Activated CD8-positive, alpha-beta T cell treated with anti-CD3 and anti-CD28 coated beads, Interleukin-2, amount 10 ng/mL, durations not matched to agents 7 days and 5 days (primary cell): ENCODE data around the gene AURKB. TPM values are rescaled to one million over a fixed set of nuclear protein-coding genes. Genes with fewer than 3 reads are reported as not detected.
"Not testable (repeated sequence)": the region's sequence is repeated elsewhere in the genome, so short reads cannot be mapped to it uniquely, and the experiment has no call there.

Experiments used
- ATAC-seq: fragments of 150-1000 bp; cut with Tn5 transposase; one replicate; pipeline ENCODE4 v1.10.0; 2021; ENCODE audit warnings: moderate library complexity
- CTCF ChIA-PET: fragments of 350-600 bp; sonication (Branson Sonifier 250); formaldehyde crosslinking; loops from one replicate; lab custom pipeline; 2021; ENCODE audit warnings: antibody characterized with exemption; lab: Charles Lee
- POLR2A ChIA-PET: fragments of 350-600 bp; sonication (Branson Sonifier 250); formaldehyde crosslinking; loops from one replicate; lab custom pipeline; 2021; ENCODE audit warnings: antibody characterized with exemption; lab: Charles Lee
- DNase-seq: peaks from one replicate; pipeline ENCODE4 v3.0.0-alpha.2; 2020
- H3K27ac Mint-ChIP-seq: one replicate; pipeline ENCODE4 v1.8.0; 2021; ENCODE audit warnings: mild to moderate bottlenecking, mixed read lengths
- H3K27me3 Mint-ChIP-seq: one replicate; pipeline ENCODE4 v1.8.0; 2021; ENCODE audit warnings: low read depth, mixed read lengths
- H3K36me3 Mint-ChIP-seq: one replicate; pipeline ENCODE4 v1.8.0; 2021; ENCODE audit warnings: low read depth, mixed read lengths
- H3K4me1 Mint-ChIP-seq: one replicate; pipeline ENCODE4 v1.8.0; 2021; ENCODE audit warnings: low read depth, mixed read lengths
- H3K4me3 Mint-ChIP-seq: one replicate; pipeline ENCODE4 v1.8.0; 2021; ENCODE audit warnings: mild to moderate bottlenecking, mixed read lengths
- H3K9me3 Mint-ChIP-seq: one replicate; pipeline ENCODE4 v1.8.0; 2022; ENCODE audit warnings: mixed read lengths; ENCODE audit not compliant: insufficient read depth
- total RNA-seq, 2 experiments: library from RNA; stranded (reverse); gene quantifications; one replicate each; pipeline ENCODE4 v1.2.3, GENCODE V29; 2021

The AURKB gene
- total RNA-seq, 2 experiments from 2014 or later, result 182 to 210 TPM

GRCh38 chr17:8224891-8225812 is 14.8 kb upstream of the AURKB start:
- peak overlapping the region; percentile 71 for H3K27ac Mint-ChIP-seq
- ATAC-seq (no peak), DNase-seq (no peak)
- CTCF ChIA-PET, result interaction anchor here (0.6 to 7.1 kb wide), 11 partner anchors 19 to 106 kb away, joined by 3 to 51 read pairs (median 4); partner anchors contain the start of genes ALOXE3, CTC1, PFAS and SLC25A35
- peaks cover 49% of the 10 kb centered on the region for H3K36me3 Mint-ChIP-seq
- no peaks in the 10 kb centered on the region for H3K9me3 Mint-ChIP-seq
- H3K27me3 Mint-ChIP-seq, result peaks cover 2% of the 10 kb centered on the region
- H3K4me3 Mint-ChIP-seq, result no peak overlapping the region
- H3K4me1 Mint-ChIP-seq, result peaks cover 51% of the 10 kb centered on the region
- POLR2A ChIA-PET, result interaction anchor here (1.0 to 9.7 kb wide), 5 partner anchors 15 to 52 kb away, joined by 4 to 185 read pairs (median 18); partner anchors contain the start of genes AURKB, CTC1 and PFAS

GRCh38 chr17:8223356-8224126 is 13.2 kb upstream of the AURKB start:
- Mint-ChIP-seq H3K27me3 (peaks cover 2% of the 10 kb centered on the region), H3K4me1 (peaks cover 56% of the 10 kb centered on the region), H3K4me3 (peak overlapping the region; percentile 92), H3K36me3 (peaks cover 40% of the 10 kb centered on the region), H3K27ac (peak overlapping the region; percentile 98), H3K9me3 (no peaks in the 10 kb centered on the region)
- CTCF ChIA-PET, result interaction anchor here (0.8 to 7.1 kb wide), 14 partner anchors 11 to 154 kb away, joined by 3 to 51 read pairs (median 10); partner anchors contain the start of genes ALOXE3, BORCS6, CTC1 and KRABD2
- DNase-seq (peak; percentile 76), ATAC-seq (peak; percentile 12)
- POLR2A ChIA-PET, result interaction anchor here (0.8 to 9.7 kb wide), 18 partner anchors 13 to 104 kb away, joined by 3 to 185 read pairs (median 14); partner anchors contain the start of genes ALOXE3, AURKB, BORCS6 and CTC1

- Mint-ChIP-seq H3K4me1 (peaks cover 58% of the 10 kb centered on the region), H3K4me3 (peak overlapping the region; percentile 92), H3K27ac (peak overlapping the region; percentile 98), H3K36me3 (peaks cover 34% of the 10 kb centered on the region), H3K9me3 (no peaks in the 10 kb centered on the region), H3K27me3 (peaks cover 2% of the 10 kb centered on the region)
- ATAC-seq (peak; percentile 49), DNase-seq (peak; percentile 92)
- CTCF ChIA-PET, result interaction anchor here (0.8 to 7.1 kb wide), 17 partner anchors 11 to 154 kb away, joined by 3 to 51 read pairs (median 7); partner anchors contain the start of genes ALOXE3, AURKB, BORCS6 and CTC1
- POLR2A ChIA-PET, result interaction anchor here (0.8 to 9.7 kb wide), 23 partner anchors 9 to 160 kb away, joined by 3 to 185 read pairs (median 9); partner anchors contain the start of genes ALOXE3, AURKB, BORCS6 and CTC1
Observed at GRCh38 chr17:8222630-8223355, 12.4 kb upstream of the AURKB start.

GRCh38 chr17:8222380-8222629 is 11.9 kb upstream of the AURKB start:
- DNase-seq (peak; percentile 86), ATAC-seq (peak; percentile 56)
- ChIA-PET POLR2A (interaction anchor here (0.8 to 9.7 kb wide), 20 partner anchors 8 to 160 kb away, joined by 3 to 185 read pairs (median 13); partner anchors contain the start of genes ALOXE3, AURKB, BORCS6 and CTC1), CTCF (interaction anchor here (0.9 to 7.1 kb wide), 20 partner anchors 10 to 164 kb away, joined by 3 to 51 read pairs (median 6); partner anchors contain the start of genes ALOXE3, AURKB, BORCS6 and CTC1)
- Mint-ChIP-seq H3K4me3 (peak overlapping the region; percentile 92), H3K27ac (peak overlapping the region; percentile 98), H3K4me1 (peaks cover 54% of the 10 kb centered on the region), H3K36me3 (peaks cover 30% of the 10 kb centered on the region), H3K27me3 (peaks cover 2% of the 10 kb centered on the region), H3K9me3 (no peaks in the 10 kb centered on the region)

GRCh38 chr17:8221663-8222379 is 11.4 kb upstream of the AURKB start:
- peaks cover 25% of the 10 kb centered on the region for H3K36me3 Mint-ChIP-seq
- ChIA-PET POLR2A (interaction anchor here (0.6 to 9.7 kb wide), 29 partner anchors 8 to 215 kb away, joined by 3 to 185 read pairs (median 5); partner anchors contain the start of genes ALOXE3, AURKB, BORCS6 and CTC1), CTCF (interaction anchor here (0.9 to 7.1 kb wide), 25 partner anchors 9 to 535 kb away, joined by 3 to 51 read pairs (median 4); partner anchors contain the start of genes ALOXE3, AURKB, BORCS6 and CTC1)
- H3K27me3 Mint-ChIP-seq, result peaks cover 2% of the 10 kb centered on the region
- peak; percentile 66 for ATAC-seq
- H3K4me1 Mint-ChIP-seq, result peaks cover 49% of the 10 kb centered on the region
- H3K4me3 Mint-ChIP-seq, result peak overlapping the region; percentile 92
- DNase-seq, result peak; percentile 93
- H3K9me3 Mint-ChIP-seq, result no peaks in the 10 kb centered on the region
- peak overlapping the region; percentile 98 for H3K27ac Mint-ChIP-seq

GRCh38 chr17:8220783-8221662 is 10.6 kb upstream of the AURKB start:
- ATAC-seq, result peak; percentile 17
- Mint-ChIP-seq H3K4me1 (peaks cover 41% of the 10 kb centered on the region), H3K27ac (peak overlapping the region; percentile 98), H3K36me3 (peaks cover 17% of the 10 kb centered on the region), H3K27me3 (peaks cover 2% of the 10 kb centered on the region), H3K4me3 (peak overlapping the region; percentile 92), H3K9me3 (no peaks in the 10 kb centered on the region)
- peak; percentile 91 for DNase-seq
- POLR2A ChIA-PET, result interaction anchor here (0.6 to 9.7 kb wide), 25 partner anchors 10 to 216 kb away, joined by 3 to 185 read pairs (median 9); partner anchors contain the start of genes ALOXE3, AURKB, BORCS6 and CTC1
- CTCF ChIA-PET, result interaction anchor here (0.8 to 7.1 kb wide), 25 partner anchors 9 to 534 kb away, joined by 3 to 51 read pairs (median 4); partner anchors contain the start of genes ALOXE3, AURKB, BORCS6 and CTC1

GRCh38 chr17:8214000-8214399 is 3.6 kb upstream of the AURKB start:
- H3K9me3 Mint-ChIP-seq, H3K4me3 Mint-ChIP-seq, DNase-seq, ATAC-seq, H3K27me3 Mint-ChIP-seq, H3K27ac Mint-ChIP-seq: not testable (repeated sequence)
- peaks cover 15% of the 10 kb centered on the region for H3K36me3 Mint-ChIP-seq
- H3K4me1 Mint-ChIP-seq, result peaks cover 17% of the 10 kb centered on the region
- ChIA-PET CTCF (interaction anchor here (0.7 kb wide), 1 partner anchor 84 kb away, joined by 3 read pairs; no protein-coding TSS in a partner anchor), POLR2A (interaction anchor here (0.7 to 1.2 kb wide), 3 partner anchors 8 to 41 kb away, joined by 3 to 4 read pairs (median 4); no protein-coding TSS in a partner anchor)

- CTCF ChIA-PET, result interaction anchor here (1.0 to 2.2 kb wide), 4 partner anchors 9 to 102 kb away, joined by 3 to 10 read pairs (median 4); no protein-coding TSS in a partner anchor
- H3K9me3 Mint-ChIP-seq, result no peaks in the 10 kb centered on the region
- DNase-seq (no peak), ATAC-seq (no peak)
- peaks cover 25% of the 10 kb centered on the region for H3K36me3 Mint-ChIP-seq
- H3K27me3 Mint-ChIP-seq, result no peaks in the 10 kb centered on the region
- peaks cover 27% of the 10 kb centered on the region for H3K4me1 Mint-ChIP-seq
- POLR2A ChIA-PET, result interaction anchor here (1.0 to 9.4 kb wide), 8 partner anchors 11 to 57 kb away, joined by 3 to 92 read pairs (median 30); partner anchors contain the start of gene CTC1
- no peak overlapping the region for H3K4me3 Mint-ChIP-seq
- no peak overlapping the region for H3K27ac Mint-ChIP-seq
Observed at GRCh38 chr17:8212312-8213180, 2.2 kb upstream of the AURKB start.
